Smooth muscle cell (in vitro differentiated cells): ENCODE measurements around the gene UTS2B. TPM values are rescaled to one million over a fixed set of nuclear protein-coding genes. Genes with fewer than 3 reads are reported as not detected.
A peak's percentile ranks its signal among the peaks of the same experiment; 100 is the strongest.

ENCODE experiments used
- DNase-seq: peaks from one replicate; lab custom pipeline; 2025; ENCODE audit not compliant: unreplicated experiment; lab: John Stamatoyannopoulos, UW
- H2AFZ ChIP-seq: fragments of 200-600 bp; sonication (generic); 2 replicates; pipeline ENCODE4 v1.6.0; 2016; ENCODE audit warnings: antibody characterized with exemption, low read depth, mild to moderate bottlenecking
- H3F3A ChIP-seq: fragments of 200-600 bp; sonication (generic); 2 replicates; pipeline ENCODE4 v1.6.0; 2017; ENCODE audit warnings: antibody characterized with exemption, low read depth
- H3K27ac ChIP-seq: fragments of 200-600 bp; sonication (generic); 2 replicates; pipeline ENCODE4 v1.5.1; 2016; ENCODE audit warnings: low read depth, mild to moderate bottlenecking
- H3K27me3 ChIP-seq: fragments of 200-600 bp; sonication (generic); 2 replicates; pipeline ENCODE4 v1.6.1; 2016; ENCODE audit warnings: low read depth, mild to moderate bottlenecking
- H3K36me3 ChIP-seq: fragments of 200-600 bp; sonication (generic); 2 replicates; pipeline ENCODE4 v1.5.1; 2016; ENCODE audit warnings: low read depth
- H3K4me1 ChIP-seq: fragments of 200-600 bp; sonication (generic); 2 replicates; pipeline ENCODE4 v1.5.1; 2016; ENCODE audit warnings: low read depth
- H3K4me2 ChIP-seq: fragments of 200-600 bp; sonication (generic); 2 replicates; pipeline ENCODE4 v1.6.0; 2016; ENCODE audit warnings: mild to moderate bottlenecking
- H3K4me3 ChIP-seq: fragments of 200-600 bp; sonication (generic); 2 replicates; pipeline ENCODE4 v1.5.1; 2016; ENCODE audit warnings: mild to moderate bottlenecking
- H3K79me2 ChIP-seq: fragments of 200-600 bp; sonication (generic); 2 replicates; pipeline ENCODE4 v1.6.0; 2016; ENCODE audit warnings: low read depth, mild to moderate bottlenecking
- H3K9ac ChIP-seq: fragments of 200-600 bp; sonication (generic); 2 replicates; pipeline ENCODE4 v1.6.0; 2016; ENCODE audit warnings: low read depth
- H3K9me3 ChIP-seq: fragments of 200-600 bp; sonication (generic); replicated peaks from 2 replicates; pipeline ENCODE4 v1.5.1; 2016; ENCODE audit warnings: low read depth
- H4K20me1 ChIP-seq: fragments of 200-600 bp; sonication (generic); 2 replicates; pipeline ENCODE4 v1.6.0; 2016; ENCODE audit warnings: low read depth
- CTCF ChIP-seq: fragments of 200-600 bp; sonication (generic); IDR thresholded peaks from 2 replicates; pipeline ENCODE4 v1.5.1; 2017; ENCODE audit warnings: borderline replicate concordance, mild to moderate bottlenecking, antibody characterized with exemption; ENCODE audit not compliant: insufficient read depth, poor library complexity, severe bottlenecking
- WGBS: methylation state at CpG from one replicate; pipeline ENCODE4 v1.1.7; 2016; ENCODE audit warnings: low lambda C conversion rate; 5-methylcytosine and 5-hydroxymethylcytosine counted together
- polyA plus RNA-seq: library from polyadenylated mRNA; unstranded; fragments of >200 nt; fragmentation: Nextera tagmentation; extraction: Ambion mirVana; gene quantifications from 2 replicates; pipeline ENCODE4 v1.2.1, GENCODE V29; 2016
- total RNA-seq: library from RNA; depleted of rRNA; stranded (reverse); fragments of >200 nt; gene quantifications from 2 replicates; pipeline ENCODE4 v1.2.3, GENCODE V29; 2014

The UTS2B gene
- total and polyA plus RNA-seq, 2 experiments from 2014 or later: 1.1 TPM; not detected in 1

- Histone ChIP-seq H3K36me3 (no peaks in the 10 kb centered on the region), H4K20me1 (no peaks in the 10 kb centered on the region), H3K79me2 (peaks cover 60% of the 10 kb centered on the region), H3K9ac (peak overlapping the region; percentile 88), H3K4me1 (peaks cover 33% of the 10 kb centered on the region), H2AFZ (no peak overlapping the region), H3K9me3 (no peaks in the 10 kb centered on the region), H3K27ac (peak overlapping the region; percentile 91), H3K27me3 (no peaks in the 10 kb centered on the region), H3K4me3 (peak overlapping the region; percentile 85), H3K4me2 (peak overlapping the region; percentile 84), H3F3A (peaks cover 9% of the 10 kb centered on the region)
- DNase-seq: no peak
- no peak for TF ChIP-seq CTCF
- WGBS: 83% methylated on average over 3 of the region's 3 CpGs
Measured at GRCh38 chr3:191331388-191331787, 1.1 kb upstream of the UTS2B start.

- Histone ChIP-seq H3K27ac (peak overlapping the region; percentile 91), H3F3A (peaks cover 8% of the 10 kb centered on the region), H4K20me1 (no peaks in the 10 kb centered on the region), H3K27me3 (no peaks in the 10 kb centered on the region), H3K36me3 (no peaks in the 10 kb centered on the region), H3K79me2 (peaks cover 52% of the 10 kb centered on the region), H3K4me3 (peak overlapping the region; percentile 85), H3K4me1 (peaks cover 33% of the 10 kb centered on the region), H3K4me2 (peak overlapping the region; percentile 84), H3K9ac (peak overlapping the region; percentile 88), H3K9me3 (no peaks in the 10 kb centered on the region), H2AFZ (no peak overlapping the region)
- DNase-seq: no peak
- TF ChIP-seq CTCF: no peak
- WGBS: 20% methylated on average over 11 of the region's 11 CpGs
Measured at GRCh38 chr3:191330530-191331048, 263 bp upstream of the UTS2B start.

GRCh38 chr3:191328962-191329653, 1.2 kb downstream of the UTS2B start, which contains the start of gene CCDC50:
Gene CCDC50, plus strand, starts transcription at chr3:191329394. Its CDS starts 281 bp downstream, at chr3:191329675.
- Histone ChIP-seq H4K20me1 (no peaks in the 10 kb centered on the region), H3K9ac (peak within 1 kb of the TSS; percentile 88), H3F3A (peaks cover 8% of the 10 kb centered on the region), H3K27ac (peak within 1 kb of the TSS; percentile 91), H3K79me2 (peaks cover 37% of the 10 kb centered on the region), H3K4me1 (peaks cover 26% of the 10 kb centered on the region), H3K4me2 (peak within 1 kb of the TSS; percentile 84), H3K36me3 (no peaks in the 10 kb centered on the region), H3K9me3 (no peaks in the 10 kb centered on the region), H3K4me3 (peak within 1 kb of the TSS; percentile 85), H2AFZ (peak within 1 kb of the TSS; percentile 93), H3K27me3 (no peaks in the 10 kb centered on the region)
- TF ChIP-seq CTCF: no peak
- 2% methylated on average over 38 of the region's 63 CpGs for WGBS
- peak; percentile 55 for DNase-seq
